Kidney epithelial cell (primary cell): ENCODE results near the gene TMEM272. TPM values are rescaled to one million over a fixed set of nuclear protein-coding genes. Genes with fewer than 3 reads are reported as not detected.

ENCODE experiments used
- DNase-seq: peaks from one replicate; pipeline ENCODE4 v3.0.0-alpha.2; 2010; ENCODE audit warnings: low read depth
- H3K27me3 ChIP-seq: 2 replicates; pipeline ENCODE4 v1.6.0; 2011; ENCODE audit warnings: low read length; ENCODE audit not compliant: control insufficient read depth, insufficient read depth
- H3K36me3 ChIP-seq: 2 replicates; pipeline ENCODE4 v1.5.1; 2011; ENCODE audit warnings: low read length; ENCODE audit not compliant: control insufficient read depth, insufficient read depth
- H3K4me3 ChIP-seq: 2 replicates; pipeline ENCODE4 v1.5.1; 2011; ENCODE audit warnings: low read depth, mild to moderate bottlenecking, control low read depth, low read length
- total RNA-seq: library from RNA; depleted of rRNA; stranded (reverse); fragments of >200 nt; gene quantifications from 2 replicates; pipeline ENCODE4 v1.2.3, GENCODE V29; 2015
- TF ChIP-seq, protein P1 (sequence below): IDR thresholded peaks from 2 replicates; pipeline ENCODE4 v1.5.1; 2011; ENCODE audit warnings: mild to moderate bottlenecking, moderate library complexity, low read length, control low read depth, inconsistent platforms; ENCODE audit not compliant: insufficient read depth, poor library complexity, severe bottlenecking

Gene TMEM272
- total RNA-seq, 1 donor from 2014 or later: not detected

DNA sequence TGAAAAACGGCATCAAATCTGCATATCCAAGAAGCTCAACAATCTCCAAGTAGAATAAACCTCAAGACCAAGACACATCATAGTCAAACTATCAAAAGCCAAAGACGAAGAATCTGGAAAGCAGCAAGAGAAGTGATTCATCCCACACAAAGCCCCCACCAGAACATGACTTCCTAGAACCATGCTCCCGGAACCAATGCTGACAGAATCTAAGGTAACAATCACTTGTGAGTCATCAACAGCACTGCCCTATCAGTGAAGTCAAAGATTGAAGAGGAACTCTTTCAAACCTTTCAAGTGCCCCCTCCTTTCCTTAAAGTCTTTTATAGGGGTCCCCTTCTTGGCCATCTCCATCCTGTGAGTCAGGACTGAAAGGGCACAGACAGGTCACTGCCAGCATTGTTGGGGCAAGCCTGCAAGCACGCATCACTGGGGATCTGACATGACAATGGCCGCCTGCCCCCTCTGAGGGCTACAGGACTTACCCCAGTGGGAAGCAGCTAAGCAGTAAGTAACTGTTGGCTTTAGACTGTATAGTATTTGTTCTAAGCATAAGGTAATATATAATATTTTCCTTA, 16.8 kb upstream of the TMEM272 start, which contains the start of gene CCDC70:
Gene CCDC70, plus strand, starts transcription at position 247 of the 578 bp plus-strand sequence. CDS start 3,443 bp downstream, outside the sequence.
- DNase-seq: peak; percentile 45
- Histone ChIP-seq H3K27me3 (no peaks in the 10 kb centered on the region), H3K36me3 (no peaks in the 10 kb centered on the region), H3K4me3 (no peak within 1 kb of the TSS)
- TF ChIP-seq, protein P1, sequence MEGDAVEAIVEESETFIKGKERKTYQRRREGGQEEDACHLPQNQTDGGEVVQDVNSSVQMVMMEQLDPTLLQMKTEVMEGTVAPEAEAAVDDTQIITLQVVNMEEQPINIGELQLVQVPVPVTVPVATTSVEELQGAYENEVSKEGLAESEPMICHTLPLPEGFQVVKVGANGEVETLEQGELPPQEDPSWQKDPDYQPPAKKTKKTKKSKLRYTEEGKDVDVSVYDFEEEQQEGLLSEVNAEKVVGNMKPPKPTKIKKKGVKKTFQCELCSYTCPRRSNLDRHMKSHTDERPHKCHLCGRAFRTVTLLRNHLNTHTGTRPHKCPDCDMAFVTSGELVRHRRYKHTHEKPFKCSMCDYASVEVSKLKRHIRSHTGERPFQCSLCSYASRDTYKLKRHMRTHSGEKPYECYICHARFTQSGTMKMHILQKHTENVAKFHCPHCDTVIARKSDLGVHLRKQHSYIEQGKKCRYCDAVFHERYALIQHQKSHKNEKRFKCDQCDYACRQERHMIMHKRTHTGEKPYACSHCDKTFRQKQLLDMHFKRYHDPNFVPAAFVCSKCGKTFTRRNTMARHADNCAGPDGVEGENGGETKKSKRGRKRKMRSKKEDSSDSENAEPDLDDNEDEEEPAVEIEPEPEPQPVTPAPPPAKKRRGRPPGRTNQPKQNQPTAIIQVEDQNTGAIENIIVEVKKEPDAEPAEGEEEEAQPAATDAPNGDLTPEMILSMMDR: no peak

- TF ChIP-seq, protein P1: no peak
- Histone ChIP-seq H3K36me3 (no peaks in the 10 kb centered on the region), H3K4me3 (no peak overlapping the region), H3K27me3 (no peaks in the 10 kb centered on the region)
- no peak for DNase-seq
Measured at GRCh38 chr13:51858433-51859247, 13.7 kb upstream of the TMEM272 start.

DNA sequence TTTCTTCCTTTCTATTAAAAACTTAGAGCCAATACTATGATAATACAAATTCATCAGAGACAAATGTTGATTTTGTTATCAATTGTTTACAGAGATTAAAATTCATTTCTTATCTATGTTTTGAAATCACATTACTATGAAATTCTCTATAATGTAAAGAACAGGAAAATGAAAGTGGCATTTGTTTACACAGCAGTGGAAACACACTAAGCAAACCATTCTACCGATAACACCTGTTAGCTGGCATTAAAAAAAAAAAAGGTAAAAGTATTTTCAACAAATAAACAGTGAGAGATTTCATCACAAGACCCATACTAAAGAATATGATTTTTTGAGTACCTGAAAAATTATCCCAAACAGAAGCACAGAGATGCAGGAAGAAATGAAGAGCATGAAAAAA, 12.0 kb upstream of the TMEM272 start:
- no peaks in the 10 kb centered on the region for H3K27me3 ChIP-seq
- DNase-seq: no peak
- TF ChIP-seq, protein P1: no peak
- no peaks in the 10 kb centered on the region for H3K36me3 ChIP-seq
- H3K4me3 ChIP-seq: no peak overlapping the region

DNA sequence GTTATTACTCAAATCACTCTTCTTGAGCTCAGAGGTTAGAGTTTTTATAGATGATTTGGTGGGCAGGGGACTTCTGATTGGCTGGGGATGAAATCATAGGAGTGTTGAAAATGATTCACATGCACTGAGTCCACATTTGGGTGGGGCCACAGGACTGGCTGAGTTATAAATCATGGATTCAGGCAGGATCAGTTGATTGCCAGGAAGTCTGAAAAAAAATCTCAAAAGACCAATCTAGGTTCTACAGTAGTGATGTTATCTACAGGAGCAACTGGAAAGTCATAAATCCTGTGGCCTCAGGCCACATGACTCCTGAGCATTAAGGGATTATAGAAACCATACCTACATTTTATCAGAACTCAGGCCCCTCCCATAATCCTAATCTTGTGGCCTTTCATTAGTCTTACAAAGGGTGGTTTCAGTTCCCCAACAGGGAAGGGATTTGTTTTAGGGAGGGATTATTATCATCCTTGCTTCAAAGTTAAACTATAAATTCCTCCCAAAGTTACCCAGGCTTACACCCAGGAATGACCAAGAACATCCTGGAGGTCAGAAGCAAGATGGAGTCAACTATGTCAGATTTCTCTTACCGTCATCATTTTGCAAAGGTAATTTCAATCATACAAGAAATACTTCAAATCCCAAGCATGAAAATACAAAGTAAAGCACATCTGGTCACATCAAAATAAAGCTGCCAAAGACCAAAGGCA, 11.2 kb upstream of the TMEM272 start:
- DNase-seq: no peak
- H3K4me3 ChIP-seq: no peak overlapping the region
- no peaks in the 10 kb centered on the region for H3K36me3 ChIP-seq
- H3K27me3 ChIP-seq: no peaks in the 10 kb centered on the region
- TF ChIP-seq, protein P1: no peak

DNA sequence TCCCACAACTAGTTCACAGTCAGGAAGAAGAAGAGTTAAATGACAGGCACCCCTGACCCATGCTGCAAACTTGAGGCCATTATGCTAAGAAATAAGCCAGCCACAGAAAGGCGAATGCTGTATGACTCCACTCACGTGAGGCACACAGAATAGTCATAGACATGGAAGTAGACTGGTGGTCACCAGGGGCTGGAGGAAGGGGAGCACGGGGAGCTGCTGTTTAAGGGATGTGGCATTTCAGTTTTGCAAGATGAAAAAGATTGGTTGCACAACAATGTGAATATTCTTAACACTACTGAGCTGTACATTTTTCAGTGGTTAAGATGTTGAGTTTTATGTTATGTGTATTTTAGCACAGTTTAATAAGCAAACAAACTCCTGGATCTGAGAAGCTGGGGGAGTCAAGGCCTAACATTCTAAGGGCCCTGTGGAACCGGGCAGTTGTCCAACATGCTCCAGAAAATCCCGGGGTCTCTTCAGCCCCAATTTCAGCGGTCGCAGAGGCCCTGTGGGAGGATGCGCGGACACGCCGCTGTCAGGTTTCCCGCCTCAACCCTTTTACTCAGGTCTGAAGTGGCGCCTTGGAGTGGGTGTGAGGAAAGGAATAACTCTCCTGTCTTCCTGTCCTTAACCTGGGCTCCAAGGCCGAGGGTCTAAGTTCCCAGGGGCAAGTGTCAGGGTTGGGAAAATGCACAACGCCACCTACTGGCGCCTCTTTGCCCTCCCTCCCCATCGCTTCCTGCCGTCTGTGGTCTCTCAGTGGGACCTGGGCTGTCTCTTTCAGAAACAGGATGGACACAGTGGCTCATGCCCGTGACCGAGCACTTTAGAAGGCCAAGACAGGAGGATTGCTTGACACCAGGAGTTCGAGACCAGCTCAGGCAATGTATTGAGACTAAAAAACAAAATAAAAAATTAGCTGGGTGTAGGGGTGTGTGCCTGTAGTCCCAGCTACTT, 4.4 kb upstream of the TMEM272 start:
- Histone ChIP-seq H3K27me3 (no peaks in the 10 kb centered on the region), H3K36me3 (no peaks in the 10 kb centered on the region), H3K4me3 (no peak overlapping the region)
- no peak for DNase-seq
- TF ChIP-seq, protein P1: peak; percentile 55
